LNCAP (cell line): ENCODE data around the gene MEGF9.

Experiments
- CTCF ChIP-seq: fragments of 450-650 bp; IDR thresholded peaks from 2 replicates; pipeline ENCODE4 v1.5.1; 2017; ENCODE audit warnings: mild to moderate bottlenecking

MEGF9 gene

DNA sequence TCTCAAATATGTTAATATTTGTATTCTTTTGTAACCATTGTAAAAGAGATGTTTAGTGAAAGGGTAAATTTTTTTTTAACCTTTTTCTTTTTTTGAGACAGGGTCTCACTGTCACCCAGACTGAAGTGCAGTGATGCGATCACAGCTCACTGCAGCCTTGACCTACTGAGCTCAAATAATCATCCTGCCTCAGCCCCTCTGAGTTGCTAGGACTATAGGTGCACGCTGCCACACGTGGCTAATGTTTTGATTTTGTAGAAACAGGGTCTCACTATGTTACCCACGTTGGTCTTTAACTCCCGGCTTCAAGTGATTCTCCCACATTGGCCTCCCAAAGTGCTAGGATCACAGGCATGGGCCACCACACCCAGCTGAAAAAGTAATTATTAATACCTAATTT lies 76.4 kb downstream of the MEGF9 start:
- TF ChIP-seq CTCF: no peak

DNA sequence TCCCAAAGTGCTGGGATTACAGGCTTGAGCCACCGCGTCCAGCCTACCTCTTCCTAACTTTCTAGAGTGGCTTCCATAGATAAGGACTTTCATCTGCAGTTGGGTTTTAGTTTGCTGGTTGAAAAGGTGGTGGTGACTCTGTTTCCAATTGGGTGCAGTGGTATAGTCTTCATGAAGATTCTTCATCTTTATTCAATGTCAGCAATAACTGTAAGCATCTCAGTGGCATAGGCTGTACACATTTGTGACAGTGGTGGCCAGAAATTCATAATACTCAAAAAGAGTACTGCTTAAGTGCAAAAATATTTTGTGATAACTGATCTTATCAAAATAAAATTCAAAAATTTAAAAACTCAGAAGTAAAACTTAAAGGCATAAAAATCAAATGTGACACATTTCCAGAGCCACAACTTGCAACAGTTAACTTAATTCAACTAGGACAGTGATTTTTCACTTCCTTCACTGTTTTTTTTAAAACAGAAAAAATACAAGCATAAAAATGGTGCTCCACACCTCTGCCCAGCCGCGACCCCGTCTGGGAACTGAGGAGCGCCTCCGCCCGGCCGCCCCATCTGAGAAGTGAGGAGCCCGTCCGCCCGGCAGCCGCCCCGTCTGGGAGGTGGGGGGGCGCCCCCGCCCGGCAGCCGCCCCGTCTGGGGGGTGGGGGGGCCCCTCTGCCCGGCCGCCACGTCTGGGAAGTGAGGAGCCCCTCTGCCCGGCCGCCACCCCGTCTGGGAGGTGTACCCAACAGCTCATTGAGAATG lies 77.9 kb downstream of the MEGF9 start:
- TF ChIP-seq CTCF: no peak

DNA sequence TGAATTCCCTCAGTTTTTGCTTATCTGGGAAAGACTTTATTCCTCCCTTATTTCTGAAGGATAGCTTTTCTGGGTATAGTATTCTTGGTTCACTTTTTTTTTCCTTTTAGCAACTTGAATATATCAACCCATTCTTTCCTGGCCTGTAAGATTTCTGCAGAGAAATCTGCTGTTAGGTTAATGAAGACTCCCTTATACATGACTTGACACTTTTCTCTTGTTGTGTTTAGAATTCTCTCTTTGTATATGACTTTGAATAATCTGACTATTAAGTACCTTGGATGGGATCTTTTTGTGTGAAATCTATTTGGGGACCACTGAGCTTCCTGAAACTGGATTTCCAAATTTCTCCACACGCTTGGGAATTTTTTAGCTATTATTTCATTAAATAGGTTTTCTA lies 79.3 kb downstream of the MEGF9 start:
- no peak for TF ChIP-seq CTCF

- TF ChIP-seq CTCF: no peak
These were observed 83.9 kb downstream of the MEGF9 start for GRCh38 chr9:120630333-120630732.

- no peak for TF ChIP-seq CTCF
These were observed 85.9 kb downstream of the MEGF9 start for GRCh38 chr9:120628207-120628924.

- TF ChIP-seq CTCF: no peak
These were observed 87.2 kb downstream of the MEGF9 start for GRCh38 chr9:120627073-120627472.

DNA sequence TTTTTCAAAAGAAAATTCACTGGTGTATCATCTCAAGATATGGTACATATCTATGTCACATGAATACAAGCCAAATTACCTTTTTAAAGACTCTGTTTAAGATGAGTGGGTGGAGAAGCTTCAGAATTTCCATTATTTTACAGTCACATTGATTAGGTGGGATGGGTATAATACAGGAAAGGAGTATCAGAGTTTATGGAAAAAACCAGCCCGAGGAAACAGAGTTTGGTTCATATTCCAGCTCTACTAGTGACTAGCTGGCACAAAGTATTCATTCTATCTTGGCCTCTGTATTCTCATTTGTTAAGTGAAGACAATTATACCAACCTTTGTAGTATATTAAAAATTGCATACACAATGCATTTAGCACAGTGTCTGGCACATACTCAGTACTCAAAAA lies 87.8 kb downstream of the MEGF9 start:
- no peak for TF ChIP-seq CTCF
